Stimulated activated naive B cell treated with anti-CD40 and anti-IgM and Interleukin-4, amounts not matched to agents 10 μg/mL and 1 μg/mL and 100 μg/mL, for 72 hours (primary cell): ENCODE results near the gene RGS14.
"Not testable (repeated sequence)": the region's sequence is repeated elsewhere in the genome, so short reads cannot be mapped to it uniquely, and the experiment has no call there.

Experiments used
- ATAC-seq, 2 donors: fragments of 150-1000 bp; cut with Tn5 transposase; replicated peaks; 2 replicates each; pipeline ENCODE4 v1.10.0; 2021; ENCODE audit warnings: moderate library complexity in 1 of 2
- DNase-seq: peaks from one replicate; pipeline ENCODE4 v3.0.0; 2021
- H3K27ac Mint-ChIP-seq: one replicate; pipeline ENCODE4 v1.8.0; 2022; ENCODE audit warnings: mild to moderate bottlenecking, mixed read lengths
- H3K27me3 Mint-ChIP-seq, 2 donors: one replicate each; pipeline ENCODE4 v1.8.0; 2022; ENCODE audit warnings: mixed read lengths in 2 of 2
- H3K36me3 Mint-ChIP-seq, 2 donors: one replicate each; pipeline ENCODE4 v1.8.0; 2022; ENCODE audit warnings: mixed read lengths in 2 of 2, mild to moderate bottlenecking in 1 of 2
- H3K4me1 Mint-ChIP-seq, 2 donors: one replicate each; pipeline ENCODE4 v1.8.0; 2022; ENCODE audit warnings: mixed read lengths in 2 of 2, mild to moderate bottlenecking in 1 of 2
- H3K4me3 Mint-ChIP-seq, 2 donors: one replicate each; pipeline ENCODE4 v1.8.0; 2022; ENCODE audit warnings: mild to moderate bottlenecking in 2 of 2, mixed read lengths in 2 of 2, moderate library complexity in 1 of 2
- H3K9me3 Mint-ChIP-seq, 2 donors: one replicate each; pipeline ENCODE4 v1.8.0; 2022; ENCODE audit warnings: mixed read lengths in 2 of 2, mild to moderate bottlenecking in 1 of 2

The RGS14 gene

GRCh38 chr5:177414481-177414880 lies 56.8 kb downstream of the RGS14 start:
- H3K36me3 Mint-ChIP-seq, result no peaks in the 10 kb centered on the region
- no peak overlapping the region for H3K27ac Mint-ChIP-seq
- H3K4me1 Mint-ChIP-seq, result peaks cover 5 to 8% of the 10 kb centered on the region in 2 donors
- no peak for DNase-seq
- no peak overlapping the region for H3K4me3 Mint-ChIP-seq
- no peaks in the 10 kb centered on the region for H3K9me3 Mint-ChIP-seq
- no peaks in the 10 kb centered on the region for H3K27me3 Mint-ChIP-seq
- no peak for ATAC-seq

GRCh38 chr5:177417081-177417480 lies 59.4 kb downstream of the RGS14 start:
- not testable (repeated sequence) for H3K27me3 Mint-ChIP-seq, H3K4me1 Mint-ChIP-seq, H3K4me3 Mint-ChIP-seq, H3K9me3 Mint-ChIP-seq, H3K36me3 Mint-ChIP-seq, ATAC-seq, H3K27ac Mint-ChIP-seq, DNase-seq

DNA sequence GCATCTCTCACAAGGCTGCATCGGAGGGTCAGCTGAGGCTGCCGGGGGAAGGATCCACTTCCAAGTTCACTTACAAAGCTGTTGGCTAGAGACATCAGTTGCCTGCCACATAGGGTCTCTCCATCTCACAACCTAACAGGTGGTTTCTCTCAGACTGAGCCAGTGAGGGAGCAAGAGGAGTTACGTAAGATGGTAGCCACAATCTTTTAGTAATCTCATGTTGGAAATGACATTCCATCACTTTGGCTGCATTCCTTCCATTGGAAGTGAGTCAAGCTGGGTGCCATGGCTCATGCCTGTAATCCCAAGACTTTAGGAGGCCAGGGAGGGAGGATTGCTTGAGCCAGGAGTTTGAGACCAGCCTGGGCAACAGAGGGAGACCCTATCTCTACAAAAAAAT lies 61.3 kb downstream of the RGS14 start:
- ATAC-seq (no peak), DNase-seq (no peak)
- no peaks in the 10 kb centered on the region for H3K9me3 Mint-ChIP-seq
- H3K4me1 Mint-ChIP-seq, result no peaks in the 10 kb centered on the region
- H3K27ac Mint-ChIP-seq, result no peak overlapping the region
- no peaks in the 10 kb centered on the region for H3K27me3 Mint-ChIP-seq
- no peak overlapping the region for H3K4me3 Mint-ChIP-seq
- no peaks in the 10 kb centered on the region for H3K36me3 Mint-ChIP-seq

DNA sequence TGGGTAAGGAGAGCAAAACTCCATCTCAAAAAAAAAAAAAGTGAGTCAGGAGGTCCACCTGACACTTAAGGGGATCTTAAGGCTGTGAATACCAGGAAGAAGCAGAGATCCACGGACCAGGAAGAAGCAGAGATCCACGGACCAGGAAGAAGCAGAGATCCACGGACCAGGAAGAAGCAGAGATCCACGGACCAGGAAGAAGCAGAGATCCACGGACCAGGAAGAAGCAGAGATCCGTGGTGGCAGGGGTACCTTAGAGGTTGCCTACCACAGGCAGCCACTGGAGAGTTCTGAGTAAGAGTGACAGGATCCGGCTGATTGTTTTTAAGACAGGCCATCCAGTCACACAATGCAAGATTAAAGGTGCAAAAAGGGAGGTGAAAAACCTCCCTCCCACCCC lies 62.7 kb downstream of the RGS14 start:
- not testable (repeated sequence) for H3K27me3 Mint-ChIP-seq, H3K27ac Mint-ChIP-seq, H3K4me1 Mint-ChIP-seq

GRCh38 chr5:177421062-177421798 lies 63.5 kb downstream of the RGS14 start:
- H3K9me3 Mint-ChIP-seq, result no peaks in the 10 kb centered on the region
- H3K4me1 Mint-ChIP-seq, result peaks cover 6 to 10% of the 10 kb centered on the region in 2 donors
- H3K27me3 Mint-ChIP-seq, result no peaks in the 10 kb centered on the region
- ATAC-seq (no peak), DNase-seq (no peak)
- no peaks in the 10 kb centered on the region for H3K36me3 Mint-ChIP-seq
- no peak overlapping the region for H3K27ac Mint-ChIP-seq
- H3K4me3 Mint-ChIP-seq, result no peak overlapping the region

More for the DNA sequence above, 62.7 kb downstream of the RGS14 start:
- H3K36me3 Mint-ChIP-seq, H3K9me3 Mint-ChIP-seq, ATAC-seq, DNase-seq, H3K4me3 Mint-ChIP-seq: not testable (repeated sequence)
